Hepatocyte (in vitro differentiated cells): ENCODE data around the gene ENPP7. TPM values are rescaled to one million over a fixed set of nuclear protein-coding genes. Genes with fewer than 3 reads are reported as not detected.

Experiments used
- DNase-seq: peaks from one replicate; pipeline ENCODE4 v3.0.0-alpha.2; 2016; ENCODE audit warnings: low spot score
- H2AFZ ChIP-seq: fragments of 200-600 bp; sonication (generic); 2 replicates; pipeline ENCODE4 v1.6.0; 2016; ENCODE audit warnings: antibody characterized with exemption, mild to moderate bottlenecking
- H3K27ac ChIP-seq: fragments of 200-600 bp; sonication (generic); 2 replicates; pipeline ENCODE4 v1.5.1; 2016; ENCODE audit warnings: mild to moderate bottlenecking
- H3K27me3 ChIP-seq: fragments of 200-600 bp; sonication (generic); 2 replicates; pipeline ENCODE4 v1.6.1; 2016
- H3K36me3 ChIP-seq: fragments of 200-600 bp; sonication (generic); replicated peaks from 2 replicates; pipeline ENCODE4 v1.5.1; 2016; ENCODE audit warnings: low read depth; ENCODE audit not compliant: insufficient read depth
- H3K4me1 ChIP-seq: fragments of 200-600 bp; sonication (generic); 2 replicates; pipeline ENCODE4 v1.5.1; 2016; ENCODE audit warnings: mild to moderate bottlenecking, moderate library complexity; ENCODE audit not compliant: insufficient read depth
- H3K4me2 ChIP-seq: fragments of 200-600 bp; sonication (generic); 2 replicates; pipeline ENCODE4 v1.6.0; 2016
- H3K4me3 ChIP-seq: fragments of 200-600 bp; sonication (generic); 2 replicates; pipeline ENCODE4 v1.5.1; 2016; ENCODE audit warnings: mild to moderate bottlenecking
- H3K79me2 ChIP-seq: fragments of 200-600 bp; sonication (generic); 2 replicates; pipeline ENCODE4 v1.6.0; 2017; ENCODE audit warnings: mild to moderate bottlenecking
- H3K9me2 ChIP-seq: fragments of 200-600 bp; sonication (generic); replicated peaks from 2 replicates; pipeline ENCODE4 v1.6.0; 2017; ENCODE audit warnings: mild to moderate bottlenecking; ENCODE audit not compliant: insufficient read depth
- H3K9me3 ChIP-seq: fragments of 200-600 bp; sonication (generic); 2 replicates; pipeline ENCODE4 v1.5.1; 2016; ENCODE audit warnings: low read depth, mild to moderate bottlenecking
- H4K20me1 ChIP-seq: fragments of 200-600 bp; sonication (generic); 2 replicates; pipeline ENCODE4 v1.6.0; 2016; ENCODE audit warnings: mild to moderate bottlenecking; ENCODE audit not compliant: insufficient read depth, poor library complexity, severe bottlenecking
- EZH2 ChIP-seq: fragments of 200-600 bp; sonication (generic); IDR thresholded peaks from 2 replicates; pipeline ENCODE4 v1.6.1; 2016; ENCODE audit warnings: antibody characterized with exemption, mild to moderate bottlenecking, borderline replicate concordance
- EZH2phosphoT487 ChIP-seq: fragments of 200-600 bp; sonication (generic); IDR thresholded peaks from one replicate; pipeline ENCODE4 v1.6.1; 2018; ENCODE audit warnings: antibody characterized with exemption, mild to moderate bottlenecking, low read depth, moderate library complexity; ENCODE audit not compliant: unreplicated experiment, severe bottlenecking
- WGBS: methylation state at CpG from one replicate; pipeline ENCODE4 v1.1.6; 2016; ENCODE audit warnings: low lambda C conversion rate; ENCODE audit errors: missing lambda C conversion rate; 5-methylcytosine and 5-hydroxymethylcytosine counted together
- microRNA-seq: library from miRNA; unstranded; fragments of <30 nt; microRNA quantifications from one replicate; pipeline ENCODE4, GENCODE V29; 2017
- polyA plus RNA-seq: library from polyadenylated mRNA; unstranded; fragments of >200 nt; fragmentation: Nextera tagmentation; extraction: Ambion mirVana; gene quantifications from 2 replicates; pipeline ENCODE4 v1.2.1, GENCODE V29; 2016
- small RNA-seq: library from RNA; depleted of rRNA; stranded (forward); fragments of <200 nt; gene quantifications from one replicate; pipeline ENCODE3, GENCODE V24; 2014
- total RNA-seq: library from RNA; depleted of rRNA; stranded (reverse); fragments of >200 nt; gene quantifications from 2 replicates; pipeline ENCODE4 v1.2.3, GENCODE V29; 2014
- TF ChIP-seq, protein P1 (sequence below): fragments of 200-600 bp; sonication (generic); IDR thresholded peaks from 2 replicates; pipeline ENCODE4 v1.5.1; 2016; ENCODE audit warnings: antibody characterized with exemption, mild to moderate bottlenecking; ENCODE audit not compliant: poor library complexity

Gene ENPP7
- total and polyA plus RNA-seq, 2 experiments from 2014 or later: 22.2 to 30.2 TPM

GRCh38 chr17:79791735-79792161 is 61.0 kb downstream of the ENPP7 start:
- H3K36me3 ChIP-seq: no peaks in the 10 kb centered on the region
- DNase-seq: no peak
- no peaks in the 10 kb centered on the region for H3K9me3 ChIP-seq
- no peak overlapping the region for H2AFZ ChIP-seq
- peaks cover 21% of the 10 kb centered on the region for H3K79me2 ChIP-seq
- peaks cover 43% of the 10 kb centered on the region for H3K4me1 ChIP-seq
- no peaks in the 10 kb centered on the region for H3K9me2 ChIP-seq
- H3K27me3 ChIP-seq: peaks cover 65% of the 10 kb centered on the region
- peak overlapping the region; percentile 83 for H3K4me2 ChIP-seq
- TF ChIP-seq, protein P1, sequence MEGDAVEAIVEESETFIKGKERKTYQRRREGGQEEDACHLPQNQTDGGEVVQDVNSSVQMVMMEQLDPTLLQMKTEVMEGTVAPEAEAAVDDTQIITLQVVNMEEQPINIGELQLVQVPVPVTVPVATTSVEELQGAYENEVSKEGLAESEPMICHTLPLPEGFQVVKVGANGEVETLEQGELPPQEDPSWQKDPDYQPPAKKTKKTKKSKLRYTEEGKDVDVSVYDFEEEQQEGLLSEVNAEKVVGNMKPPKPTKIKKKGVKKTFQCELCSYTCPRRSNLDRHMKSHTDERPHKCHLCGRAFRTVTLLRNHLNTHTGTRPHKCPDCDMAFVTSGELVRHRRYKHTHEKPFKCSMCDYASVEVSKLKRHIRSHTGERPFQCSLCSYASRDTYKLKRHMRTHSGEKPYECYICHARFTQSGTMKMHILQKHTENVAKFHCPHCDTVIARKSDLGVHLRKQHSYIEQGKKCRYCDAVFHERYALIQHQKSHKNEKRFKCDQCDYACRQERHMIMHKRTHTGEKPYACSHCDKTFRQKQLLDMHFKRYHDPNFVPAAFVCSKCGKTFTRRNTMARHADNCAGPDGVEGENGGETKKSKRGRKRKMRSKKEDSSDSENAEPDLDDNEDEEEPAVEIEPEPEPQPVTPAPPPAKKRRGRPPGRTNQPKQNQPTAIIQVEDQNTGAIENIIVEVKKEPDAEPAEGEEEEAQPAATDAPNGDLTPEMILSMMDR: no peak
- TF ChIP-seq EZH2phosphoT487: no peak
- TF ChIP-seq EZH2: peak; percentile 91
- peaks cover 3% of the 10 kb centered on the region for H4K20me1 ChIP-seq
- H3K4me3 ChIP-seq: no peak overlapping the region
- no peak overlapping the region for H3K27ac ChIP-seq
- WGBS: 8% methylated on average over 25 of the region's 26 CpGs

Small RNA genes within 50 kb of the gene (microRNA-seq; reads per million reads assigned to microRNA genes)
- gene MIR4739: not detected

Small RNA genes within 50 kb of the gene (small RNA-seq; reads per million reads assigned to genes)
- not detected for gene MIR4739

Other genes with a start within 250 kb of the ENPP7 start
- not detected in 2 replicates for gene RBFOX3, start 119.9 kb upstream of the ENPP7 start, total RNA-seq
- 0.22 and 1.6 TPM in 2 replicates for gene RBFOX3, start 119.9 kb upstream of the ENPP7 start, polyA plus RNA-seq
- gene CBX2, start 47.2 kb downstream of the ENPP7 start, total RNA-seq: 11.8 and 16.3 TPM in 2 replicates
- gene CBX2, start 47.2 kb downstream of the ENPP7 start, polyA plus RNA-seq: 8.6 and 11.6 TPM in 2 replicates
- gene CBX8, start 66.1 kb downstream of the ENPP7 start, total RNA-seq: 4.3 and 8.6 TPM in 2 replicates
- 6.5 and 8.3 TPM in 2 replicates for gene CBX8, start 66.1 kb downstream of the ENPP7 start, polyA plus RNA-seq
- 49.6 and 56.1 TPM in 2 replicates for gene CBX4, start 108.5 kb downstream of the ENPP7 start, total RNA-seq
- gene CBX4, start 108.5 kb downstream of the ENPP7 start, polyA plus RNA-seq: 74.3 and 86.7 TPM in 2 replicates